Neural cell (in vitro differentiated cells): ENCODE data around the gene OR2T8. TPM values are rescaled to one million over a fixed set of nuclear protein-coding genes. Genes with fewer than 3 reads are reported as not detected.

ENCODE experiments used
- H2AFZ ChIP-seq: fragments of 200-600, 300-800 bp; sonication (generic), shearing (Covaris generic); 2 replicates; pipeline ENCODE4 v1.6.0; 2014; ENCODE audit warnings: low read depth, mild to moderate bottlenecking, antibody characterized with exemption, low read length, moderate library complexity
- H3F3A ChIP-seq: fragments of 200-600 bp; shearing (Covaris generic); 2 replicates; pipeline ENCODE4 v1.6.1; 2016; ENCODE audit warnings: mild to moderate bottlenecking, moderate library complexity, mixed read lengths, antibody characterized with exemption, low read length; ENCODE audit not compliant: insufficient read depth, poor library complexity, severe bottlenecking
- H3K27ac ChIP-seq: fragments of 200-600, 300-800 bp; sonication (generic), shearing (Covaris generic); 2 replicates; pipeline ENCODE4 v1.5.1; 2014; ENCODE audit warnings: mild to moderate bottlenecking, low read length, moderate library complexity
- H3K27me3 ChIP-seq: fragments of 300-800, 200-600 bp; sonication (generic), shearing (Covaris generic); 2 replicates; pipeline ENCODE4 v1.6.0; 2014; ENCODE audit warnings: mild to moderate bottlenecking, low read depth, low read length, moderate library complexity; ENCODE audit not compliant: insufficient read depth
- H3K36me3 ChIP-seq: fragments of 300-800, 200-600 bp; sonication (generic), shearing (Covaris generic); 2 replicates; pipeline ENCODE4 v1.5.1; 2014; ENCODE audit warnings: mild to moderate bottlenecking, antibody characterized with exemption, low read length, moderate library complexity; ENCODE audit not compliant: insufficient read depth
- H3K4me2 ChIP-seq: fragments of 300-800, 200-600 bp; sonication (generic), shearing (Covaris generic); 2 replicates; pipeline ENCODE4 v1.6.0; 2014; ENCODE audit warnings: mild to moderate bottlenecking, low read length
- H3K4me3 ChIP-seq: fragments of 300-800, 200-600 bp; sonication (generic), shearing (Covaris generic); 2 replicates; pipeline ENCODE4 v1.5.1; 2014; ENCODE audit warnings: mild to moderate bottlenecking, low read length, moderate library complexity
- H3K79me2 ChIP-seq: fragments of 200-600 bp; shearing (Covaris generic); replicated peaks from 2 replicates; pipeline ENCODE4 v1.6.0; 2014; ENCODE audit warnings: mild to moderate bottlenecking, low read length, moderate library complexity; ENCODE audit not compliant: insufficient read depth
- H3K9ac ChIP-seq: fragments of 300-800, 200-600 bp; sonication (generic), shearing (Covaris generic); 2 replicates; pipeline ENCODE4 v1.6.1; 2016; ENCODE audit warnings: mild to moderate bottlenecking, low read length, mixed read lengths
- H3K9me2 ChIP-seq: fragments of 200-600 bp; shearing (Covaris generic); 2 replicates; pipeline ENCODE4 v1.6.1; 2016; ENCODE audit warnings: mild to moderate bottlenecking, low read length, mixed read lengths; ENCODE audit not compliant: insufficient read depth
- H3K9me3 ChIP-seq: fragments of 200-600, 300-800 bp; sonication (generic), shearing (Covaris generic); 2 replicates; pipeline ENCODE4 v1.6.1; 2016; ENCODE audit warnings: mild to moderate bottlenecking, mixed run types, low read length, moderate library complexity, mixed read lengths
- H4K20me1 ChIP-seq: fragments of 200-600 bp; shearing (Covaris generic); 2 replicates; pipeline ENCODE4 v1.6.1; 2016; ENCODE audit warnings: mild to moderate bottlenecking, mixed run types; ENCODE audit not compliant: insufficient read depth
- CTCF ChIP-seq: fragments of 450-650 bp; IDR thresholded peaks from 2 replicates; pipeline ENCODE4 v1.5.1; 2014; ENCODE audit warnings: antibody characterized with exemption, mild to moderate bottlenecking, moderate library complexity; ENCODE audit not compliant: poor library complexity, severe bottlenecking
- EP300 ChIP-seq: fragments of 450-650 bp; conservative IDR thresholded peaks from 2 replicates; pipeline ENCODE4 v1.6.1; 2014; ENCODE audit warnings: antibody characterized with exemption, mild to moderate bottlenecking, moderate library complexity; ENCODE audit not compliant: poor library complexity, severe bottlenecking
- EZH2 ChIP-seq: fragments of 200-600, 300-800 bp; shearing (Covaris generic), sonication (generic); IDR thresholded peaks from 2 replicates; pipeline ENCODE4 v1.6.1; 2014; ENCODE audit warnings: antibody characterized with exemption, low read length, borderline replicate concordance, mild to moderate bottlenecking; ENCODE audit not compliant: insufficient read depth, poor library complexity, severe bottlenecking
- MXI1 ChIP-seq: fragments of 450-650 bp; conservative IDR thresholded peaks from 2 replicates; pipeline ENCODE4 v1.6.1; 2014; ENCODE audit warnings: antibody characterized with exemption, mild to moderate bottlenecking; ENCODE audit not compliant: poor library complexity, severe bottlenecking
- POLR2AphosphoS5 ChIP-seq: IDR thresholded peaks from 2 replicates; pipeline ENCODE4 v1.6.1; 2012
- RAD21 ChIP-seq: fragments of 450-650 bp; conservative IDR thresholded peaks from 2 replicates; pipeline ENCODE4 v1.6.1; 2014; ENCODE audit warnings: antibody characterized with exemption, mild to moderate bottlenecking, moderate library complexity
- REST ChIP-seq: IDR thresholded peaks from 2 replicates; pipeline ENCODE4 v1.6.1; 2012; ENCODE audit warnings: borderline replicate concordance
- SMC3 ChIP-seq: fragments of 450-650 bp; conservative IDR thresholded peaks from 2 replicates; pipeline ENCODE4 v1.6.1; 2014; ENCODE audit warnings: antibody characterized with exemption, mild to moderate bottlenecking, moderate library complexity; ENCODE audit not compliant: poor library complexity
- TAF1 ChIP-seq: IDR thresholded peaks from 2 replicates; pipeline ENCODE4 v1.6.1; 2012; ENCODE audit warnings: low read depth
- polyA plus RNA-seq: library from polyadenylated mRNA; depleted of rRNA; stranded (reverse); fragments of >200 nt; gene quantifications from 2 replicates; pipeline ENCODE4 v1.2.3, GENCODE V29; 2014

OR2T8 gene
- polyA plus RNA-seq, 1 donor from 2014 or later, result not detected

- Histone ChIP-seq H3K4me2 (no peak overlapping the region), H3K9ac (no peak overlapping the region), H3K9me2 (no peaks in the 10 kb centered on the region), H3K36me3 (no peaks in the 10 kb centered on the region), H4K20me1 (no peaks in the 10 kb centered on the region), H3K4me3 (no peak overlapping the region), H3K27ac (no peak overlapping the region), H2AFZ (no peak overlapping the region), H3K27me3 (no peaks in the 10 kb centered on the region), H3K79me2 (no peaks in the 10 kb centered on the region), H3K9me3 (no peaks in the 10 kb centered on the region), H3F3A (no peaks in the 10 kb centered on the region)
- TF ChIP-seq SMC3 (no peak), CTCF (no peak), REST (no peak), RAD21 (no peak), POLR2AphosphoS5 (no peak), MXI1 (no peak), EP300 (no peak), TAF1 (no peak), EZH2 (no peak)
These were observed 13.9 kb downstream of the OR2T8 start for GRCh38 chr1:247933989-247934388.

DNA sequence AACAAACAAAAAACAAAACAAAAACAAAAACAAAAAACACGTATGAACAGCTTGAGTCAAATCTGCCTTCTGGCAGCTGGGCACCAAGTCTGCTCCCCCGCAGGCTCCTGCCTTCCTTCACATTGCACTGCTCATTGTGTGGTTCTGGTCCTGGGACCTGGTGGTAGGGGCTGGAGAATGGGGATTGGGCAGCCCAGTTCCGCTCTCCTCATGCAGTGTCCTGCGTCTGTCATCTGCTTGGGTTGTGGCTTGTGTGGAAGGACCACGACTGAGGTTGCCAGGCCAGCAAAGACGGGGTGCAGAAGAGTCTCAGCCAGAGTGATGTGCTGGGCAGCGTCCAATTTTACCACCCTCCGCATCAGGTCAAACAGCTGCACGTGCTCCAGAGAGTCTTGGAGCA lies 15.7 kb downstream of the OR2T8 start:
- Histone ChIP-seq H4K20me1 (no peaks in the 10 kb centered on the region), H3K36me3 (no peaks in the 10 kb centered on the region), H3K79me2 (no peaks in the 10 kb centered on the region), H3K4me3 (no peak overlapping the region), H3K27ac (no peak overlapping the region), H3K27me3 (no peaks in the 10 kb centered on the region), H3K9me3 (no peaks in the 10 kb centered on the region), H3F3A (no peaks in the 10 kb centered on the region), H3K4me2 (no peak overlapping the region), H2AFZ (no peak overlapping the region), H3K9ac (no peak overlapping the region), H3K9me2 (no peaks in the 10 kb centered on the region)
- TF ChIP-seq MXI1 (no peak), EP300 (no peak), POLR2AphosphoS5 (no peak), SMC3 (no peak), TAF1 (no peak), EZH2 (no peak), RAD21 (no peak), REST (no peak), CTCF (no peak)
